ENCODE measurements around the gene NUP93. TPM values are rescaled to one million over a fixed set of nuclear protein-coding genes. Genes with fewer than 3 reads are reported as not detected.
"Not testable (repeated sequence)": the region's sequence is repeated elsewhere in the genome, so short reads cannot be mapped to it uniquely, and the experiment has no call there.

NUP93 gene
- total RNA-seq, 1 experiment from 2014 or later, result 136 TPM

DNA sequence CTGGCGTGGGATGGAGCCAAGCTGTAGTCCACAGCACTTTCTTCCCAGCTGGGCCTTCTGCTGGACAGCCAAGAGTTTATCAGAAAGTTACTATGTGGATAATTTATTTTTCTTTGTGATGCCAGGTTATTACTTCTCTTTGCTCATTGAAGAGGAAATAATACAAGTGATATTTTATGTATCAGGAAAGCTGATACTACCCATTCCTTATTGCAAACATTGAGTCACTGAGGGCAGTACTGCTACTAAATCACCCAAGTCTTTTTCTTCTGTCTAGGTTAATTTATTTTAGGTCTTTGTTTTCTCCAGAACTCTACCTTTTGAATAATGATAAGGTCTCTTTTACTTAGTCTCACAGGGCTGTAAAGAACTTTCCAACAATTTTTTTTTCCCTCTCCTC is 8.3 kb downstream of the NUP93 start:
- in situ Hi-C loops (cut with HindIII; ENCODE audit: low sequenced_read_pairs), result no loop called here
- no peak for DNase-seq (ENCODE audit: low spot score)

GRCh38 chr16:56739378-56739777 is 9.4 kb downstream of the NUP93 start:
- in situ Hi-C loops (cut with HindIII; ENCODE audit: low sequenced_read_pairs); DNase-seq (ENCODE audit: low spot score): not testable (repeated sequence)

DNA sequence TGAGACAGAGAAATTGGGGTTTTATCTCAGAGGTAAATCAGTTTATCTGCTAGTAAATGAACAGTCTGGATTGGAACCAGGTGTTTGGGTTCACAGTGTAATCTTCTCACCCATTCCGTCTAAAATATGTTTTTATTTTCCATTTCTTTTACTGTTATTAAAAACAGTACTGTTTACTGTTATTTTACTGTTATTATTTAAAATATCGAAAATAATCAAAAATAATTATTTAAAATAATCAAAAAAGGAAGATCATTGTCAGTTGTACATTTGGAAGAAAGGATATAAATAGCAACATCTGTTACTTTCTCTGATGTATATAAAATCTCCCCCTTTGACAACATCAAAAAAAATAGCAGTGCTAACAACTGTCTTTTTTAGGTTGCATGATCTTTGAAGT is 11.5 kb downstream of the NUP93 start:
- no peak for DNase-seq (ENCODE audit: low spot score)
- in situ Hi-C loops (cut with HindIII; ENCODE audit: low sequenced_read_pairs), result no loop called here

DNA sequence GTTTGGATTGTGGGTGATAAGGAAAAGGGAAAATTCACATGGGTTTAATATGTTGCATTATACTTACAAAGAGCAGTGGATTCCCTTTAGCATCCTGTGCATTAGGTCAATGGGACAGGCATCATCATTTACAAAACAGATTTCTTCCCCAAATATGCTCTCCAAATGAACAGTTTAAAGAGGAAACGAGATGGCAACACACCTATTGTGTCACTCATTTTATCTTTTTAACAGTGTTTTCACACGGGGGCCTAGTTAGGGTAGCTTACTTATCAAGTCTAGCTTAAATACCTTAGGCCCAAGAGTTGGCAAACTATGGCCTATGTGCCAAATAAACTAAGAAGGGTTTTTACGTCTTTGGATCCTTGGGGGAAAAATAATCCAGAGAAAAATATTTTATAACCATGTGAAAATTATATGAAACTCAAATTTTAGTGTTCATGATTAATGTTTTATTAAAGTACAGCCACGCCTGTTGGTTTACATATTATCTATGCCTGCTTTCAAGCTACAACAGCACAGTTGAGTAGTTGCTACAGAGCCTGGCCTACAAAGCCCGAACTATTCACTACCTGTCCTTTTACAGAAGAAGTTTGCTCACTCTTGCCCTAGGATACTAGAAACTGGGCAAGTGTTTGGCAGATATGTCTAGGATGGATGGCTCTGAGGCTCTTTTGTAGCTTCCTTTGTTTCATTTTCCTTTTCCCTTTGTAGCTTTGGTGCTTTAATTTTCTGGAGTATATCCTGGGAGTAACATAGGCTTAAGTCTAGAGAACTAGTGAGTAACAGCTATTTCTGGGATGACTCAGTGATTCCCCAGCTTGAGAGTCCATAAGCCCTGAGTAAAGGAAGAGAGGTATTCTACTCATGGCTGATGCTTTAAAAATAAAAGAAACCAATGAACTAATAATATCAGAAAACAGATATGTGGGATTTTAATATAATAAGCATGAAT is 12.4 kb downstream of the NUP93 start:
- in situ Hi-C loops (cut with HindIII; ENCODE audit: low sequenced_read_pairs), result no loop called here
- no peak for DNase-seq (ENCODE audit: low spot score)

DNA sequence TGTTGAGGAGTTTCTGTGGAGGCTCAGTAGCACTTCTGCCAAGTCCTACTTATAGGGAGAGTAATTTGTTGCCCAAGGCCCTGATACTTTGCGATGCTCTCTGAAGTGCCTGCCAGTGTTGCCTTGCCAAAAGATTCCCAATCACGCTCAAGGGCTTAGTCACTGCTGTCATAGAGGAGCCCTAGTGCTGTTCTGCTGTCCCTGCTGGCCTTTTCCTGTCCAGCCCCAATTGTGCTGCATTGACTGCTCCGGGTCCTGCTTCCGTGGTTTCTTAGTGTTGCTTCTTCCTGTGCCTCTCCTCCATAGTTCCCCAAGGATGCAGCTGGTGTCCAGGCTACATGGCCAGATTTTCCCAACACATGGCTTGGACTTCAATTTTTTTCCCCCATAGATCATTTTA is 13.9 kb downstream of the NUP93 start:
- in situ Hi-C loops (cut with HindIII; ENCODE audit: low sequenced_read_pairs), result no loop called here
- no peak for DNase-seq (ENCODE audit: low spot score)

DNA sequence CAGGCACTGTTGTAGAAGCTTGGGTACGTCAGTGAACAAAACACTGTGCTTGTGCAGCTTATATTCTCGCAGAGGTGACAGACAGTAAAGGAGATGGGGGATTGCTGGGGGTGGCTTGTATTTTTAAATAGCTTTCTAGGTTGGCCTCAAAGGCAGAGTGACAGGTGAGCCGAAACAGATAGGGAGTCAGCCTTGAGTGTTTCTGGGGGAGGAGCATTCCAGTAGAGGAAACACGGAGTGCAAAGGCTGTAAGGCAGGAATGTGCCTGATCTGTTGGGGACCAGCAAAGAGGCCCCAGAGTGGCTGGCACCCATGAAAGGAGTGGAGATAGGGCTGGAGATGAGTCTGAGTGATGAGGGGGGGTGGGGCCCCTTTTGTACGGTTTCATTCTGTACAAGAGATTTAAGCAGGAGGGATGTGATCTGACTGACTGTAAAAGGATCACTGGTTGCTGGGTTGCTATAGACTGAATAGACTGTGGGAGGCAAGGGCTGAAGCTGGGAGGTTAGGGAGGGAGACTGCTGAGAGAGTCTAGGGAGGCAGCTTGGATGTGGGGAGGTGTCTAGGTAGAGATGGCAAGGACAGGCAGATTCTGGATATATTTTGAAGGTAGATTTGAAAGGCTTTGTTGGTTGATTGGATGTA is 15.2 kb downstream of the NUP93 start:
- in situ Hi-C loops (cut with HindIII; ENCODE audit: low sequenced_read_pairs), result no loop called here
- DNase-seq (ENCODE audit: low spot score), result no peak

GRCh38 chr16:56747486-56748045 is 17.6 kb downstream of the NUP93 start:
- in situ Hi-C loops (cut with HindIII; ENCODE audit: low sequenced_read_pairs), result no loop called here
- DNase-seq (ENCODE audit: low spot score), result no peak

DNA sequence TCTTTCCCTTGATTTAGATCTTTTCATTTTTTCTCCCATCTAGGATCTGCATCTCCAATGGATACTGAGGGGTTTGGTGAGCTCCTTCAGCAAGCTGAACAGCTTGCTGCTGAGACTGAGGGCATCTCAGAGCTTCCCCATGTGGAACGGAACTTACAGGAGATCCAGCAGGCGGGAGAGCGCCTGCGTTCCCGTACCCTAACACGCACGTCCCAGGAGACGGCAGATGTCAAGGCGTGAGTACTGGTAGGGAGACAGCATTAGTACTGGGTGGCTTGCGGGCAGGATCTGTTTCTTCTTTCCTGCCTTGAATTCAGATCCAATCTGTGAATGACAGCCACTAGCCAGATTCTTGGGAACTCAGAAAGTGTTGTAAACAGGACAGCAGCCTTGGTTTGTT is 18.3 kb downstream of the NUP93 start:
- no peak for DNase-seq (ENCODE audit: low spot score)
- in situ Hi-C loops (cut with HindIII; ENCODE audit: low sequenced_read_pairs), result no loop called here

DNA sequence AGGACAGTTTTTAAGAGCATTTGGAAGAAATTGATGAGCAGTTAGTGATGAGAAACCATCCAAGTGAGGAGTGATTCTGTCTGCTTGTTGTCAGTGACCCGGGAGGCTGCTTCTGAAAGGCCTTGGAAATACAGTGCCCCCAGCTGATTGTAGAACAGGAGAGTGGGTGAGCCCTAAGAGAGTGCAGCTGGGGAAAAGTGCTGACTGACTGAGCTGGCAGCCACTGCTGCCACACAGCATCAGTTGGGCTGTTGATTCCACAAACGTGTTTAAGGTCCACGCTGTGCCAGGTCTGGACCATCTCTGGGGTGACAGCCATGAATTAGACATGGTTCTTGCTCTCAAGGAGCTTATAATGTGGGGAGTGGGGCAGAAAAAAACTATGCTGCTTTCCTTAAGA is 18.9 kb downstream of the NUP93 start:
- in situ Hi-C loops (cut with HindIII; ENCODE audit: low sequenced_read_pairs), result no loop called here
- no peak for DNase-seq (ENCODE audit: low spot score)

DNA sequence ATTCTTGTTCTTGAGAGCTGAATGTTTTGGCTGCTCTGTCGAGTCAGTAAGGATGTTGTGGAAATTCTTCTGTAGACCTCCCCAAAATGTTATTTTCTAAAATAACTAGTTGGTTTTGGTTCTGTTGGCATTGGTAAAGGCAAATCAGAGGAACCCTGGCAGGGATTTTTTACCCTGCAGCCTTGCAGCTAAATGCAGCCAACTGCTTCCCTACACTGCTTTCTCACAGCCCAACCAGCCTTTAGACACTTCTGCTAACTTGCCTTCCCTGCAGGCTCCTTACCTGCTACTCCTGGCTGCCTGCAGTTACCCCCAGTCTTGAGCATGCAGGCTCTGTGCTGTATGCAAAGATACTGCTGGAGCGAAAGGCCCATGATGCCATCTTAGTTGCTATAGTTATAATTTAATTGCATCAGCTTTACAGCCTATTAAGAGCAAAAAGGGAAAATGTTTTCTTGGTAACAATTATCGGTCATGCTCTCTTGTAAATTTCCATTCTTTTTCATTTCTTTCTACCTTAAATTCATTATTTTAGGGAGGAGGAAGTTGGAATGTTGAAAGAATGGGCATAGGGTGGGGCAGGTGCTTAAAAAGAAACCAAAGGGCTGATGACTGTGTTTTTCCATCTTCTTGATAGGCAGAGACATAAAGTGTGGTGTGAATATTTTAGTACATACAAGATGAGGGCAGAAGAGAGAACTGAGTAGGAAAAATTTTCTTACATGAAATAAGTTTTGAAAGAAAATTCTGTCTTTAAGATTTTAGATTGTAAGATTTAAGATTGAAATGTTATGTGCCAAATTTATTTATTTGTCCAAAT is 20.0 kb downstream of the NUP93 start:
- no peak for DNase-seq (ENCODE audit: low spot score)
- in situ Hi-C loops (cut with HindIII; ENCODE audit: low sequenced_read_pairs), result no loop called here

GRCh38 chr16:56753410-56753809 is 23.5 kb downstream of the NUP93 start:
- in situ Hi-C loops (cut with HindIII; ENCODE audit: low sequenced_read_pairs), result no loop called here
- DNase-seq (ENCODE audit: low spot score), result no peak

GRCh38 chr16:56755038-56755437 is 25.1 kb downstream of the NUP93 start:
- DNase-seq (ENCODE audit: low spot score), result no peak
- in situ Hi-C loops (cut with HindIII; ENCODE audit: low sequenced_read_pairs), result no loop called here

DNA sequence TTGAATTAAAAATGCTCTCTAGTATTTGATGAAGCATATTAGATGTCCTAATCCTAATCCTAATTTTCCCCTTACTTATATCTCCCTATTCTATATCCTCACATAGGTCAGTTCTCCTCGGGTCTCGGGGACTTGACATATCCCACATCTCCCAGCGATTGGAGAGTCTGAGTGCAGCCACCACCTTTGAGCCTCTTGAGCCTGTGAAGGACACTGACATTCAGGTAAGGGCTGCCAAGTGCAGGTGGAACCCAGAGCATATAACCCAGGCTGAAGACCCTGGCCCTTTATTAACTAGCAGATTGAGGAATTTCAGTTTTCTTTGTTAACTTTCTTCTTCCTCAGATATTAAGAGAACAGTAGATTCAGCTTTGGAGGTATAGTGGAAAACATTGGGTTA is 28.5 kb downstream of the NUP93 start:
- no peak for DNase-seq (ENCODE audit: low spot score)
- in situ Hi-C loops (cut with HindIII; ENCODE audit: low sequenced_read_pairs), result no loop called here

GRCh38 chr16:56758930-56759329 is 29.0 kb downstream of the NUP93 start:
- in situ Hi-C loops (cut with HindIII; ENCODE audit: low sequenced_read_pairs), result no loop called here
- DNase-seq (ENCODE audit: low spot score), result no peak

GRCh38 chr16:56763291-56763916 is 33.5 kb downstream of the NUP93 start:
- no peak for DNase-seq (ENCODE audit: low spot score)
- in situ Hi-C loops (cut with HindIII; ENCODE audit: low sequenced_read_pairs), result no loop called here

DNA sequence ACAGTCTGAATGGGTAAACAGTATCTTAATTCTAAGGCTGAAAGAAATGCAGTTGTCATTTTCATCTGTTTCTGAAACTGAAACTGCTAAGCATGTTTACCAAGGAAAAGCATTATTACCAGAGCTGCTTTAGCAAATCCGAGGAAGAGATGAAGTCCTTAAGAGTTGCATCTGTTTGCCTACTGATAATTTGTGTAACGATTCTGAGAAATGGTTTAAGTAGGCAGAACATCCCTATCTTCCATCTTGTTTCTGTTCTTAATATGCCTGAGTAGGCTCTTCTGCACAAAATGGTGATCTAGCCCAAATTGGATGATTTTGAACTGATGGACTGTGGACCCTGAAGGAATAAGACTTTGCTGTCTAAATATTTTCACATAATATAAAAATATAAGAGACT is 34.9 kb downstream of the NUP93 start:
- in situ Hi-C loops (cut with HindIII; ENCODE audit: low sequenced_read_pairs), result no loop called here

GRCh38 chr16:56765949-56766348 is 36.0 kb downstream of the NUP93 start:
- no peak for DNase-seq (ENCODE audit: low spot score)
- in situ Hi-C loops (cut with HindIII; ENCODE audit: low sequenced_read_pairs), result no loop called here

More for the DNA sequence above, 34.9 kb downstream of the NUP93 start:
- DNase-seq (ENCODE audit: low spot score), result no peak

DNA sequence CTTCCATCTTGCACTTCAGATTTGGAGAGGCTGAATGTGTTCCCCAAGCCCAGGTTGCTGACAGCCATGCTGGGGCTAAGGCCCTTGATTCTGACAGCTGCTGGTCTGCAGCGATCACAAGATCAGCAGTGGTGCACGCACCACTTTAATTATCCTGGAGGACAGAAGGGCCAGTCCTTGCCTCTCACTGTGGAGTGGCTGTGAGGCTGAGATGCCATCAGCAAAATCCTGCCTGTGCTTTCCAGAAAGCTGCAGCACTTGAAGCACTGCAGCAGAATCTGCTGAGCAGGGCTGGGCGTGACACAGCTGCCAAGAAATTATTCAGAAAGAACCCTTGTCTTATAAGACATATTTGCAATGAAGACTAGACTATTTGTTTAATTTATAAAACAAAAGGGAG is 37.1 kb downstream of the NUP93 start:
- no peak for DNase-seq (ENCODE audit: low spot score)
- in situ Hi-C loops (cut with HindIII; ENCODE audit: low sequenced_read_pairs), result no loop called here

DNA sequence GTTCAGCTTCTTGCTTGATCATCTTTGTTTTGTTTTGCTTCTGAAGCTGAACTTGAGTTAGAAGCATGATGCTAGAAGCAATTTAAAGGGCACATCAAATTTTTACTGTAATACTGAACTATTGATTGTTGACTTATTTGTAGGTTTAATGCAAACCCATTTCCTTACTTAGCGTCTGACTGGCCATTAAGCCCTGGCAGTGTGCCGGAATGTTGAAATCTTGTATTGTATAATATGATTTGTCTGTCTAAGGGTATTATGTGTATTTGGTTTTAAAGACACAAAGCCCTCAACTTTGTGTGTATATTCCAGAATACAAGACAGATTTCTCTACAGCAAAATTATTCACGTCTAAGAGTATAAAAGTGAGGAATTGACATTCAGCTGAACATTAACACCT is 39.7 kb downstream of the NUP93 start:
- in situ Hi-C loops (cut with HindIII; ENCODE audit: low sequenced_read_pairs), result no loop called here
- DNase-seq (ENCODE audit: low spot score), result no peak
